GM11168 (cell line): Measurements from ENCODE around the gene PLPPR3.

Source experiments
- in situ Hi-C: fragments of 300-500 bp; cut with MboI; formaldehyde crosslinking; loops from one replicate; pipeline ENCODE4 v1.12.0; 2022; ENCODE audit warnings: low sequenced_read_pairs; ENCODE audit not compliant: unreplicated experiment

PLPPR3 gene

DNA sequence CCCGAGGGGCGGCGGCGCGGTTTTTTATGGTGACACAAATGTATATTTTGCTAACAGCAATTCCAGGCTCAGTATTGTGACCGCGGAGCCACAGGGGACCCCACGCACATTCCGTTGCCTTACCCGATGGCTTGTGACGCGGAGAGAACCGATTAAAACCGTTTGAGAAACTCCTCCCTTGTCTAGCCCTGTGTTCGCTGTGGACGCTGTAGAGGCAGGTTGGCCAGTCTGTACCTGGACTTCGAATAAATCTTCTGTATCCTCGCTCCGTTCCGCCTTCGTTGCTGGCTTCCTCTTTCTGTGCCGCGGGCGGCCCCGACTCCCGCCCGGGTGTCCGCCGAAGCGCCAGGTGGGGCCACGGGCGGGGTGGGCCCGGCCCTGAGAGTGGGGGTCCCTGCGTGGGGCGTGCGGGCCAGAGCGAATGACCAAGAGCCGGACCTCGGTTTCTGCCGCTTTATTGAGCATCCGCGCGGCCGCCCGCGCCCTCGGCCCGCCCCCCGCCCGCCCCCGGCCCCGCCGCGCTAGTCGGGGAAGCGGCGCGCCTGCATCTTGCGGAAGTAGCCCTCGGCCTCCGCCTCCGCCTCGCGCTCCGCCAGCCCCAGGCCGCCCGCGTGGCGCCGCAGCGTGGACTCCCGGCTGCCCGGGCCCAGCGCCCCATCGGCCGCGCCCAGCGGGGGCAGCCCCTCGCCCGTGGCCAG is 9.6 kb downstream of the PLPPR3 start:
- in situ Hi-C loops, result no loop called here

DNA sequence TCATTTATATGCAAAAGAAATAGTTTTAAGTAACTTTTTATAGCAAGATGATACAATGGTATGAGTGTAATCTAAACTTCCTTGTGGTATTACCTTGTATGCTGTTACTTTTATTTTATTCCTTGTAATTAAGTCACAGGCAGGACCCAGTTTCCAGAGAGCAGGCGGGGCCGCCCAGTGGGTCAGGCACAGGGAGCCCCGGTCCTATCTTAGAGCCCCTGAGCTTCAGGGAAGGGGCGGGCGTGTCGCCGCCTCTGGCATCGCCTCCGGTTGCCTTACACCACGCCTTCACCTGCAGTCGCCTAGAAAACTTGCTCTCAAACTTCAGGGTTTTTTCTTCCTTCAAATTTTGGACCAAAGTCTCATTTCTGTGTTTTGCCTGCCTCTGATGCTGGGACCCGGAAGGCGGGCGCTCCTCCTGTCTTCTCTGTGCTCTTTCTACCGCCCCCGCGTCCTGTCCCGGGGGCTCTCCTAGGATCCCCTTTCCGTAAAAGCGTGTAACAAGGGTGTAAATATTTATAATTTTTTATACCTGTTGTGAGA is 10.2 kb downstream of the PLPPR3 start:
- in situ Hi-C loops, result no loop called here

DNA sequence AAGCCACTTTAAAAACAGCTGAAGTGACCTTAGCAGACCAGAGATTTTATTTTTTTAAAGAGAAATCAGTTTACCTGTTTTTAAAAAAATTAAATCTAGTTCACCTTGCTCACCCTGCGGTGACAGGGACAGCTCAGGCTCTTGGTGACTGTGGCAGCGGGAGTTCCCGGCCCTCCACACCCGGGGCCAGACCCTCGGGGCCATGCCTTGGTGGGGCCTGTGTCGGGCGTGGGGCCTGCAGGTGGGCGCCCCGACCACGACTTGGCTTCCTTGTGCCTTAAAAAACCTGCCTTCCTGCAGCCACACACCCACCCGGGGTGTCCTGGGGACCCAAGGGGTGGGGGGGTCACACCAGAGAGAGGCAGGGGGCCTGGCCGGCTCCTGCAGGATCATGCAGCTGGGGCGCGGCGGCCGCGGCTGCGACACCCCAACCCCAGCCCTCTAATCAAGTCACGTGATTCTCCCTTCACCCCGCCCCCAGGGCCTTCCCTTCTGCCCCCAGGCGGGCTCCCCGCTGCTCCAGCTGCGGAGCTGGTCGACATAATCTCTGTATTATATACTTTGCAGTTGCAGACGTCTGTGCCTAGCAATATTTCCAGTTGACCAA is 10.8 kb downstream of the PLPPR3 start:
- in situ Hi-C loops, result no loop called here

DNA sequence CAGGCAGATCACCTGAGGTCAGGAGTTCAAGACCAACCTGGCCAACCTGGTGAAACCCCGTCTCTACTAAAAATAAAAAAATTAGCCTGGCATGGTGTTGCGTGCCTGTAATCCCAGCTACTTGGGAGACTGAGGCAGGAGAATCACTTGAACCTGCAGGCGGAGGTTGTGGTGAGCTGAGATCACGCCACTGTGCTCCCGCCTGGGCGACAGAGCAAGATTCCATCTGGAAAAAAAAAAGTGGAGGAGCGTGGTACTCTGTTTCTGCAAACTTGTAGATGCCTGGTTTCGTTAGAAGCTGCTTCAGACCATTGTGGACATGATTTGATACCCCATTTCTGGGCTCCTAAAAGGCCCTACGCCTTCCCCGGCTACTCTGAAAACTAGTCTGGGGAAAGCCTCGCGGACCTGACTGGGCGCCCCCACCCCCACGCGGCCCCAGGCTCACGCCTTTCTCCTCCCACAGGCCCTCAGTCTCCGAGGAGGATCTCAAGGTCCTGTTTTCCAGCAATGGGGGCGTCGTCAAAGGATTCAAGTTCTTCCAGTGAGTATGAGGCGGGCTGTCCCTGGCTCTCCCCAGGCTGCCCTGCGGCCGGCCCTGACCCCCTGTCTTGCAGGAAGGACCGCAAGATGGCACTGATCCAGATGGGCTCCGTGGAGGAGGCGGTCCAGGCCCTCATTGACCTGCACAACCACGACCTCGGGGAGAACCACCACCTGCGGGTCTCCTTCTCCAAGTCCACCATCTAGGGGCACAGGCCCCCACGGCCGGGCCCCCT is 11.5 kb downstream of the PLPPR3 start:
- in situ Hi-C loops, result no loop called here

DNA sequence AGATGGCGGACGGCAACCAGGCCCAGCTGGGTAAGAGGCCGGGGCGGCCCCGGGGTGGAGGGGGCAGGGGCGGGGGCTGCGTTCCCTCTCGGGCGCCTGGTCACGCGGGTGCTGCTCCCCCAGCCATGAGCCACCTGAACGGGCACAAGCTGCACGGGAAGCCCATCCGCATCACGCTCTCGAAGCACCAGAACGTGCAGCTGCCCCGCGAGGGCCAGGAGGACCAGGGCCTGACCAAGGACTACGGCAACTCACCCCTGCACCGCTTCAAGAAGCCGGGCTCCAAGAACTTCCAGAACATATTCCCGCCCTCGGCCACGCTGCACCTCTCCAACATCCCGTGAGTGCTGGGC is 13.4 kb downstream of the PLPPR3 start:
- in situ Hi-C loops, result no loop called here

DNA sequence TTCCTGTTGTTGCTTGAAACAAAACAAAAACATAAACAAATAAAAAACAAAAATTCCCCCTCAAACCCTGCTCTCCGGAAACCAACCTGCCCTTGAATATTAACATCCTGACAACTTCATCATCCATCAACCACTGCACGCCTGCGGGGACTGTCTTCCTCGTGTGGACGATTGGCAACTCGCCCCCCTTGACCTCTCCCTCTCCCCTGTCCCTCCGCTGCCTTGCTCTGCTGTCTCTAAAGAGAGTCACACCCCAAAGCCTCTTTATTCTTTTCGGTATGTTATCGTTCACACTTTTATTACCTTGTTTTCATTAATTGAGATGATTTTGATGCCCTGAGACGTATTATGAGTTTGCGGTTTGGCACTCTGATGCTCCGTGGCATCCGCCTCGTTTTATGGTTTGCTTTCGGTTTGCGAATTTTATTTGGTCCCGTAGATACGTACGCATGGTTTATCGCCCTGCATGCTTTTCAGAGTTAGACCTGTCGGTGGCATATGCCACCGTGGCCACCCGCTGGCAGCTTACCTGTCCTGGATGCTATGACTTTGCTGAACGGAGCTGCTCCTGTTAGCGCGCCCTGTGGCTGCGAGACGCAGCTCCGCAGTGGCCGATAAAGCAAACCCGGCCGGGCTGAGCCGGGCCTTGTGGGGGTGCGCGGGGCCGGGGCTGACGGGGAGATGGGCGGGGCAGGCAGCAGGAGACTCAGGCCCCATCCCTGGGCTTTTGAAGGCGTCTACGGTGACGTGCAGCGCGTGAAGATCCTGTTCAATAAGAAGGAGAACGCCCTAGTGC is 13.9 kb downstream of the PLPPR3 start:
- in situ Hi-C loops, result no loop called here

DNA sequence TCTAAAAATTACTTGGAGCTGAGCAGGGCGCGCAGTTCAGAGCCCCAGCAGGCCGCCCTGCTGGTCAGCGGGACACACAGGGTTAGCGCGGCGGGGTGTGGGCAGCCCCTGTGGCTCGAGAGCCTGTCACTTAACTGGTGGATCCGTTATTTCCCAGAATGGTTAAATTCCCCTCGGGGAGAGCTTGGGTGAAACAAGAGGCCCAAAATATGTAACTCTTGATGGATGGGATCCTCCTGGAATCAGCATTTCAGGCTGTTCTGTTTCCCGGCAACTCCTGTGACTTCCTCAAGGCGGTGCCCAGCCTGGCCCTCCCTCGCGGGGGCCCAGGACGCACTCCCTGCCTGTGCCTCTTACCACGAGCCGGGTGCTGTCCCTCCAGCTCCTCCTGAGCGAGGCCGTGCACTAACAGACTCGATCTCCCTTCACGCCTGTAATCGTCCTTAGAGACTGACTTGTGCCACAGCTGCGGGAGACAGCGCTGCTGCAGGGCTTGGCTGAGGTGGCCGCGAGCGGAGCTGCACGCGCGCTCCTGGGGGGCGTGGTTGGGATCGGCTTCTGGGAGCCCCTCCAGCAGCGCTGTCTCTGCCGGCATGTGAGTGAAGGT is 14.8 kb downstream of the PLPPR3 start:
- in situ Hi-C loops, result no loop called here

DNA sequence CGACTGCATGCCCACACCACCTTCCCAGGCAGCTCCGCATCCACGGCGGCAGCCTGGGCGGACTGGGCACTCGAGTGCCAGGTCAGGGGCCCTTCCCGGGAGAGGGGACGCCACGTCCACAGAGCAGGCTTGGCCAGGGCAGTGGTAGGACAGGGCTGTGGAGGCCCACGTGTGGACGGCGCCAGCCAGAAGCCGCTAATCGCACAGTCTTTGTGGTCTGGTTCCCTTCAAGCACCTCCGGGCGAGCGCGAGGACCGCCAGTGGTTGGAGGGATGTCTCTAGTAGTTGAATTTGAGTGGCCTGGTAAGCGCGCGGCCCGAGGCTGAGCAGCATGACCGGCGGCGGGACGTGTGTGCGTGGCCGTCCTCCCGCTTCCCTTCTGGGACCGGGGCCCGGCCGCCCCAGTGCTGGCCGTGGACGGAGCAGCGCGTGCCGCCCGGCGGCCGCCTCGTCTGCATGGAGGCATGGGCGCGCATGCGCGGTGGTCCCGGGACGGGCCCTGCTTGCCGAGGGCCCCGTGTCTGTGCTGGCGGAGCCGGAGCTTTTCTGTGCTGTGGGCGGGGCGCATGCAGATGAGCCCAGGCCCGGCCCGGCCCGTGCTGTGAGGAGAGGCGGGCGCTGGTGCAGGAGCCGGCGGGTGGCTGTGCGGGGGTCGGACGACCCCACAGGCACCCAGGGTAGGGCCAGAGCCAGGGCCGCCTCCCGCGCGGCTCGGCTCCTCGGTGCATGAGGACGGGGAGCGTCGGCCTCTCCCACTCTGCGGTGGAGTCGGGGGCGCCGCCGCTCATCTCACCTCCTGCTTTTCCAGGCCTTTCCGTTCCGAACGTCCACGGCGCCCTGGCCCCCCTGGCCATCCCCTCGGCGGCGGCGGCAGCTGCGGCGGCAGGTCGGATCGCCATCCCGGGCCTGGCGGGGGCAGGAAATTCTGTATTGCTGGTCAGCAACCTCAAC is 15.9 kb downstream of the PLPPR3 start:
- in situ Hi-C loops, result no loop called here

DNA sequence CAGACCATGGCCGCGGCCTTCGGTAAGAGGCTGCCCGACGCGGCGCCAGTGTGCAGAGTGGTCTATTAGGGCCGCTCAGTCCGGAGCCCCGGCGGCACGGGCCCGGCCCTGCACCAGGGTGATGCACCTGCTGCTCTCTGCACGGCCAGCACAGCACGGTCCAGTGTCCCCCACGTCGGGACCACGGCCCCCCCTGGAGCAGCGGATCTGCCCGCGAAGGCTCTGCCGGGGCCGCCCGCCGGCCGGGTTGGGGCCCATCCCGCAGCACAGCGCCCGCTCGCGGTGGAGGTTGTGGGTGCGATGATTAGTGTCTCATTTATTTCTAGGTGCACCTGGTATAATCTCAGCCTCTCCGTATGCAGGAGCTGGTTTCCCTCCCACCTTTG is 16.6 kb downstream of the PLPPR3 start:
- in situ Hi-C loops, result no loop called here

DNA sequence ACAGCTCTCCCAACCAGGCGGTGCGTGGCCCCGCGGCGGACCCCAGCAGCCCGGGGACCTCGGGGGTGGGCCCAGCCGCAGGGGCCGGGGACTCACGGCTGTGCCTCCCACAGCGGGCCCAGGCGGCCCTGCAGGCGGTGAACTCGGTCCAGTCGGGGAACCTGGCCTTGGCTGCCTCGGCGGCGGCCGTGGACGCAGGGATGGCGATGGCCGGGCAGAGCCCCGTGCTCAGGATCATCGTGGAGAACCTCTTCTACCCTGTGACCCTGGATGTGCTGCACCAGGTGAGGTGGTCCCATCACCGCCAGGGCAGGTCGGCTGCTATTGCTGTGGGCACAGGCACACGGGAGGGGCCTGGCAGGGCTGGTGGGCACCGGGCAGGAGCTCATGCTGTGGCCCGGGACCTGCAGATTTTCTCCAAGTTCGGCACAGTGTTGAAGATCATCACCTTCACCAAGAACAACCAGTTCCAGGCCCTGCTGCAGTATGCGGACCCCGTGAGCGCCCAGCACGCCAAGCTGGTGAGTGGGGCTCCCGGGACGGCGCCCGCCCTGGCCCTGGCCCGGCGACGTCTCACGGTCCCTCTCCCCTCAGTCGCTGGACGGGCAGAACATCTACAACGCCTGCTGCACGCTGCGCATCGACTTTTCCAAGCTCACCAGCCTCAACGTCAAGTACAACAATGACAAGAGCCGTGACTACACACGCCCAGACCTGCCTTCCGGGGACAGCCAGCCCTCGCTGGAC is 17.2 kb downstream of the PLPPR3 start:
- in situ Hi-C loops, result no loop called here

DNA sequence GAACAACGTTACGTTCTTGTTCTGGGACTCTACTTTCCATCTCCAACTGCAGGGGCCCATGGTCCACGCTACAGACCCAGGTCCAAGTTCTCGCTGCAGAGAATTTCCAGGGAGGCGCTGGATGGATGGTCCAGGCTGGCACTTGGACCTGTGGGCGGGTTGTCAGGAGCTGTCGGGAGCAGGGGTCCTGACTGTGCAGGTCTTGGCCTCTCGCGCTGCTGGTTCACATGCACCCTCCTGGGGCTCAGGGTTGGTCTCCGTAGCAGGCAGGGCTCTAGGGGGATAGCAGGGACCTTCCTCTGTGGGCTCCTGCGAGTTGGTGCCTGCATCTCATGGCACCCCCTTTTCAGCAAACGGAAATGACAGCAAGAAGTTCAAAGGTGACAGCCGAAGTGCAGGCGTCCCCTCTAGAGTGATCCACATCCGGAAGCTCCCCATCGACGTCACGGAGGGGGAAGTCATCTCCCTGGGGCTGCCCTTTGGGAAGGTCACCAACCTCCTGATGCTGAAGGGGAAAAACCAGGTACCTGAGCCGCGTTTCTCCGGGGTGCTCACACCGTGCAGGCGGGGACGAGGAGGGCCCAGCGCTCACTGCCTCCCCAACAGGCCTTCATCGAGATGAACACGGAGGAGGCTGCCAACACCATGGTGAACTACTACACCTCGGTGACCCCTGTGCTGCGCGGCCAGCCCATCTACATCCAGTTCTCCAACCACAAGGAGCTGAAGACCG is 17.9 kb downstream of the PLPPR3 start:
- in situ Hi-C loops, result no loop called here

DNA sequence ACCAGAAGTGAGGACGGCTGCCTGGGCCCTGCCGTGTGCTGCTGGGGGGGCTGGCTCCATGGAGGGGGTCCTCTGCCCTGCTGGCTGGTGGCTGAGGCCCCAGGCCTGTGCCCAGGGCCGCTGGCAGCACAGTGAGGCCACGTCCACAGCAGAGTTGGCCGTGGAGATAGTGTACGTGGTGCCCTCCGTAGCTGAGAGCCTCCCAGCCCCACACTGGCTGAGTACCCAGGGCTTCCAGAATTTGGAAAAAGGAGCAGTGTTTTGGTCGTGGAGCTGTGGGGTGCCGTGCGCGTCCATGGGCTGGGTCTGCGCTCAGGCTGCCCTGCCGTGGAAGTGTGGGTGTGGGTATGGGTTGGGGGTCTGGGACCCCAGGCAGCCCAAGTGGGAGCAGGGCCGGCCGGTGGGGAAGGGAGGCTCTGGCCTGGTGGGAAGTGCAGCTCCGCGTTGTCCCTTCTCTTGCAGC is 18.6 kb downstream of the PLPPR3 start:
- in situ Hi-C loops, result no loop called here

DNA sequence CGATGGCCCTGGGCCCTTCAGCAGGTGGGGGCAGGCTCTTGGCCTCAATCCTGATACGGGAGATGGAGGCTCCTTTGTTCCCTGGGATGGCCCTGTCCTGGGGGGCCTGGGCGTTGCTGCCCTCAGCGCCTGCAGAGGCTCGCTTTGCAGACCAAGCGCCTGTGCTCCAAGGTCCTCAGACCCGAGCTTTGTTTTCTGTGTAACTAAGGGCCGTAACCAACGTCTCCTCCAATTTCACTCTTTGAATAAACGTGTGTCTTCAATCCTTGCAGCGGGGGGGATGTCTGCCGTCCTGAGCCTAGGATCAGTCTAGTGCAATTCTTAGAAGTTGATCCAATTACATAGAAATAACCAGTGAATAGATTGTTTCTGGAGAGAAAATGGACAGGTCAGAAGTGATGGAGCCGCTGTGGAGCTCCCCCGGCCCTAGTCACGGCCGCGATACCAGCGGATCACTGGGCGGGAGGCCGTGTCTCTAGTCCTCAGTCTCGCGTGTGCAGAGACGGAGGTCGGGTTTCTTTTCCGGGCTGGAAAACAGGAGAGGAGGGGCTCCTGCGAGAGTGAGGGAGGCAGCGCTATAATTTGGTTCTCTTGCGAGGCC is 19.2 kb downstream of the PLPPR3 start:
- in situ Hi-C loops, result no loop called here

DNA sequence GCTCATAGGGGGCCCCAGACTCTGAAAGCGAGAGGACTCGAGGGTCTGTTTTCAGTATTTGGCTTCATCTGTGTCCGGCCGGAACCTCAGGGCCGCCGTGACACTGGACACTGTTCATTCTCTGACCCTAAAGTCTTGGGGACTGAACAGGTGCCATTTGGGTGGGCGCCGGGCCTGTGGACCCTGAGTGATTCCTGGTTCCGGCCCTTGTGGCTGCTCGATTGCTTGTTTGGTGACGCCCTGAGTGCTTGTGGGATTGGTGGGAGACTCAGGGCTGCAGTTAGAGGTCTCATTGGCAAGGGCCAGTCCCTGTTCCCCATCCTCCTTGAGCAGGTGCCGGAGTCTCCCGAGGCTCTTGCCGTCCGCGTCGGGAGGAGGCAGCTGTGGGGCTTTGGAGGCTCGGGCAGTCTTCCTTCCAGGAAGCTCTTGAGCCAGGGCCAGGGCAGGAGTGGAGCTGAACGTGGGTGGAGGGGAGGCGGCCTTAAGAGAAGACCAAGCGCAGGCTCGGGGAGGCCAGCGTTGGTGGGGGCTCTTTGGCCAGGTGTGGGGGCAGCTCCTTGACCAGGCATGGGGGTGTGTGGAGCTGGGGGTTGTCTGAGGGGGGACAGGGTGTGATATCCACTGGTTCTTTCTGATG is 19.8 kb downstream of the PLPPR3 start:
- in situ Hi-C loops, result no loop called here

DNA sequence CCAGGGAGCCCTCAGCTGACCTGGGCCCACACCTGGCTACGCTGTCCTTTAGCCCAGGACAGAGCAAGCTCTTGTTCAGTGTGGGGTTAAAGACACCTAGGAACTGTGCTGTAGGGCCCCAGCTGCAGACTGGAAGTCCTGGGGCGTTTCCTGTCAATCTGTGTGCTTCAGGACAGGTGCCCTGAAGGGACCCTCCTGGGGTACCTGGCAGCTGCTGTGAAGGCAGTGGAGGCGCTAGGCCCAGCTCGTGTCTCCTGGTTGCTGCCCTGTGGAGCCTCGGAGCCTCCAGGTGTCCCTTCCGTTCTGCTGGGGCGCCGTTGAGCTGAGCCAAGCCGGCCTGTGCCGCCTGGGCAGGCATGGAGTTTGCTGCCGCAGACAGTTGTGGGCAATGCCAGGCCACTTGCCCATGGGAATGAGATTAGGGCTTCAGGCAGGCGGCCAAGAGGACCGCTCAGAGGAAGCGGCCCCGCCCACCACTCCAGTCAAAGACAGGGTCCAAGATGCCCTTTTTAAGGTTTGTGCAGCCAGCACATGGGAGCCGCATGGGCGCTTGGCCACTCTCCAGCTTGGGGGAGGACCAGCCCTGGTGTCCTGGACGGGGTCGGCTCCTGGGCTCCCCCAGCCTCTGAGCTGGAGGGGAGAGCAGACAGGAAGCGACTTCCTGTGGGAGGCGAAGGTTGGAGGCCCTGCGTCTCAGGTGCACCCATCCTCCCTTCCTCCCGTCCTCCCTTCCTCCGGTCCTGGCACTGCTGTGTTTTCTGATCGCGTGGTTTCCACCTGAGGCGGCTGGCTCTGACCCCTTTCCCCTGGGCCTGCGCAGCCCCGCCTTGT is 20.5 kb downstream of the PLPPR3 start:
- in situ Hi-C loops, result no loop called here
